Activated CD4-positive, alpha-beta T cell treated with anti-CD3 and anti-CD28 coated beads, Interleukin-2, Interleukin-6, amounts not matched to agents 100 ng/mL and 50 ng/mL, durations not matched to agents 16 hours and 8 hours (primary cell): ENCODE data around the gene SLC6A8.
"Not testable (repeated sequence)": the region's sequence is repeated elsewhere in the genome, so short reads cannot be mapped to it uniquely, and the experiment has no call there.

Experiments
- DNase-seq: peaks from one replicate; pipeline ENCODE4 v3.0.0-alpha.2; 2020

Gene SLC6A8

GRCh38 chrX:153709726-153710674, 22.3 kb downstream of the SLC6A8 start:
- no peak for DNase-seq

DNA sequence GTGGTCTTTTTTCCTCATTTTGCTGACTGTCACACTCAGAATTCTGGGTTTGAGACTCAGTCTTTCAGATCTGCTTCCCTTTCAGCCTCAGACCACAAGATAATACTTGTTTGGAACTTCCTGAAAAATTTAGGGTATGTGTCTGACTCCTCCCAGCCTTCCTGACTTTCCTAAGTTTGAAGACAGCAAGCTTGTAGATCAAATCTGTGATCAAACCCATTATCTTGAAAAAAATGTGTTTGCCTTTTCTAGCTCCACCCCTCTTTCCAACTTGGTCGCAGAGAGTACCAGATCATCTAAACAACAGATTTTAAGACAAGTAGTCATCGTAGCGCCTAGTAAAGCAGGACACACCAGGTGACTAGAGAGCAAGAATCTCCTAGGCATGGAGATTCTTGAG, 26.5 kb downstream of the SLC6A8 start:
- DNase-seq = no peak

- DNase-seq = no peak
Measured at GRCh38 chrX:153717445-153717844, 29.7 kb downstream of the SLC6A8 start.

DNA sequence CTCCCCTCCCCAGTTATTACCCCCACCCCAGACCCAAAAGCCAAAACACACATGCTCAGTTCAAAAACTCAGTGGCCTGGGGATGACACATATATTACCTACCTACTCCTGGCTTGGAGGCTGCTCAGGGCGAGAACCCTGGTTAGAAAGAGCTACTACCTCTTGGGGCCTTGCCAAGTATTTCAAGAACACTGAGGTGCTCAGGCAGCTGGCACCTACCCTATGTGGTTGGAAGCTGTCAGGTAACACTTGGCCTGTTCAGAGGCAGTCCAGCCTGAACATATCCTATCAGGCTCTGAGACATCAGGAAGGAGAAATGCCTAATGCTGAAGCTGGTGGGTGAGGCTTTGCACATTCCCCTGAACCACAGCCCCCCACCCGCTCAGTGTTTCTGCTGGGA, 31.5 kb downstream of the SLC6A8 start:
- no peak for DNase-seq

DNA sequence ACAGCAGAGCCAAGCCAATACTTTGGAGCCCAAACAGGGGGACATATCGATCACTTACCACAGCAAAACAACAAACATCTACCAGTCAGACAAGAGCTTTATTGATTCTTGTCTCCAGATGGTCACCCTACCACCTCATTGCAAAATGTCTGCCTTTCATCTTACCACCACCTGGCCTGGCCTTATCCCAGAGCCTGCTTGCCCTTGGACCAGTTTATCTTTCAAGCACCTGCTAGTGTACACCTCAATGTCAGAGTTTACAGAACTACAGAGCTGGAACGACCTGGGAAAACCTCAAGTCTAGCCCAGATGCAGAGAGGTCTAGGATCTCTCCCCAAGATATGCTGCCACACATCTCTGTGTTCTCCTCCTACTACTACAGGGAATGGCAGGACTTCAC, 32.0 kb downstream of the SLC6A8 start:
- DNase-seq = no peak

DNA sequence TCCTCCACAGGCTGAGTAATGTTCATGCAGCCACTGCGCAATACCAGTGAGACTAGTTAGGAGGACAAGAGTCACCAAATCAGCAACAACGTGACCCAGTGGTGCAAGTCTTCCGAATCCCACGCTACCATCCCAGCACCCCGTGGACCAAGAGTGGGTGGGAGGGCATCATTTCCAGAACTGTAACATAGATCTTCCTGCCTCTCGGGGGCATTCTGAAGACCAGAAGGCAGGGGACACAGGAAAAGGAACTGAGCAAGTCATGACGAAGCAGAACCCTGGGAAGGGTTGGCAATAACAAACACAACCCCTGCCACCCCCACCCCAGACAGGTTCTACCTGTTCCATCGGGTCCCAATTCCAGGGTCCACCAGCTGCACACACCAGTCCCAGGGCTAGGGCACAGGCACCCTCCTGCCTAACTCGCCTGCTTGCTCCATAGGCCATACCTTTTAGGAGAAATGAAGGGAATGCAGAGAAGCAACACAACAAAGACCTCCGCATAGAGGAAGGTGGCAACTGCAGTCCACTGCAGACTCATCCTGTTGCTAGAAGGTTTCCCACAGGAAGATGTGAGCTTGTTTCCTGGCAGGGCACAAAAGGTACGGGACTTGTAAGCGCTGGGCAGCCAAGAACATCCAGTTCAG, 35.1 kb downstream of the SLC6A8 start:
- DNase-seq = no peak

- DNase-seq = peak; percentile 54
Measured at GRCh38 chrX:153723351-153724251, 35.9 kb downstream of the SLC6A8 start.

DNA sequence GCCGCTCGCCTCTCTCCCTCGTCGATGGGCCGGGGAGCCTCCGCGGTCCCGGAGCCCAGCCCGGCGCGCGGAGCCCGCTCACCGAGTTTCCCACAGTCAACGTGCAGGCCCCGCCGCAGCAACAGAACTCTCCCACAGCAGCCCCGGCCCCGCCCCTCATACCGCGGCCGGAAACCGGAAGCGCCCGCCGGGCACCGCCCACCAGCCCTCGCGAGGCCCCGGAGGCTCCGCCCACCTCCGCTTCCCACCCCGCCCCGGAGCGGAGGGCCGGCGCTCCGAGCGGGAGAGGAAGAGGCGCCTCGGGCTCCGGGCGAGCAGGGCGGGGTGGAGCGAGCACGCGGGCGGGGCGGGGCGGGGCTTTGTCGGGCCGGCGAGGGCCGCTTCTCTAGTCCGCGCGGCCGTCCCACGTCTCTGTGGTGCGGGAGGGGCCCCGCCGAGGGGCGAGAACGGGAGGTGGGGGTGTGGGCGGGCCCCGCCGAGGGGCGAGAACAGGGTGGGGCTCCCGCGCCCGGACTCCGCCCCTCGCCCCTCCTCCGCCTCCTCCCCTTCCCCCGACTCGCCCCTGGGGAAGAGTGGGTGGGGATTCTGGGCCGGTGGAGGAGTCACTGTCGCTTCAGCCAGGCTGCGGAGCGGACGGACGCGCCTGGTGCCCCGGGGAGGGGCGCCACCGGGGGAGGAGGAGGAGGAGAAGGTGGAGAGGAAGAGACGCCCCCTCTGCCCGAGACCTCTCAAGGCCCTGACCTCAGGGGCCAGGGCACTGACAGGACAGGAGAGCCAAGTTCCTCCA, 36.7 kb downstream of the SLC6A8 start, which contains the start of the genes ABCD1 and BCAP31:
Gene ABCD1, plus strand, starts transcription at position 605 of the 787 bp plus-strand sequence. CDS start 411 bp downstream, outside the sequence.
Gene BCAP31, minus strand, starts transcription at position 136 of the 787 bp plus-strand sequence. CDS start 1,143 bp downstream, outside the sequence.
- peak; percentile 91 for DNase-seq

GRCh38 chrX:153725039-153725831, 37.5 kb downstream of the SLC6A8 start:
- peak; percentile 12 for DNase-seq

DNA sequence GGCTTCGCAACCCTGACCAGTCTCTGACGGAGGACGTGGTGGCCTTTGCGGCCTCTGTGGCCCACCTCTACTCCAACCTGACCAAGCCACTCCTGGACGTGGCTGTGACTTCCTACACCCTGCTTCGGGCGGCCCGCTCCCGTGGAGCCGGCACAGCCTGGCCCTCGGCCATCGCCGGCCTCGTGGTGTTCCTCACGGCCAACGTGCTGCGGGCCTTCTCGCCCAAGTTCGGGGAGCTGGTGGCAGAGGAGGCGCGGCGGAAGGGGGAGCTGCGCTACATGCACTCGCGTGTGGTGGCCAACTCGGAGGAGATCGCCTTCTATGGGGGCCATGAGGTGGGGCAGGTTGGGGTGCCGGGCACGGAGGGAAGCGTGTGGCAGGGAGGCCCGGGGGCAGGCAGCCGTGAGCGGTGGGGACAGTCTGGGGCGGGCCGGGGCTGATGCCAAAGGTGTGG, 38.1 kb downstream of the SLC6A8 start:
- no peak for DNase-seq

DNA sequence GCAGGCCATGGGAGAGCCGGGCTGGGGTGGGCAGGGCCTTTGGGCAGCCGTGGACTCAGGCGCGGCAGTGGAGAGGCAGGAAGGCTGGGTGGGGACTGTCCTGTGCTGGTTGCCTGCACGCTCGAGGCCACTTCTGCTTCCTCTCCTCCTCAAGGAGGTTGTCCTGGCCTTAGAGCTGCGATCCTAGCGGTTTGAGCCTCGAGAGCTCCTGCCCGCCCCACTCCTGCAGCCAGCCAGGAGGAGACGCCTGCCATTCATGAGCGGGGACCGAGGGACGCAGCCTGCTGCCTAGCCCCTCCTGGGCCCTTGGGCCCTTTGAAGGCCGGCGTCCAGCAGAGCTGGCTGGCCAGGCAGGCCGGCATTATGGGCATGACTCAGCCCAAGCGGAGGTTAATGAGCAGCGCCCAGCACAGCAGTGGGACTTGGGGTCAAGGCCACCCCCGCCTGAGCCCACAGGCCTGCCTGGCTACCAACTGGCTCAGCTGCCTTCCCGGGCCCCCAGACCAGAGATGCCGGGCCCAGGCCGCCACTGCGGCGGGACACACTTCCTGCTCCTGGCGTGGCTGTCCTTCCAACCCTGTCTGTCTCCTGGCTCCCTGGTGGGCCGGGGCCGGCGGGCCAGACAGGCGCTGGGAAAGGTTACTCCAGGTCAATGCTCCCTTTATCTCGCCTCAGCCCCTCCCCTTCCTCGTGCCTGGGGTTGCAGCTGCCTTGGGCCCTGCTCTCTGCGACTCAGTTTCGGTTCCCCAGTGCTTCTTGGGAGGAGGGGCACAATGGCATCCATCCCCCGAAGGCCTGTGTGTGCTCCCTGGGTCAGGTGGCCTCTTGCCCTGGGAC, 38.8 kb downstream of the SLC6A8 start:
- peak; percentile 54 for DNase-seq

DNA sequence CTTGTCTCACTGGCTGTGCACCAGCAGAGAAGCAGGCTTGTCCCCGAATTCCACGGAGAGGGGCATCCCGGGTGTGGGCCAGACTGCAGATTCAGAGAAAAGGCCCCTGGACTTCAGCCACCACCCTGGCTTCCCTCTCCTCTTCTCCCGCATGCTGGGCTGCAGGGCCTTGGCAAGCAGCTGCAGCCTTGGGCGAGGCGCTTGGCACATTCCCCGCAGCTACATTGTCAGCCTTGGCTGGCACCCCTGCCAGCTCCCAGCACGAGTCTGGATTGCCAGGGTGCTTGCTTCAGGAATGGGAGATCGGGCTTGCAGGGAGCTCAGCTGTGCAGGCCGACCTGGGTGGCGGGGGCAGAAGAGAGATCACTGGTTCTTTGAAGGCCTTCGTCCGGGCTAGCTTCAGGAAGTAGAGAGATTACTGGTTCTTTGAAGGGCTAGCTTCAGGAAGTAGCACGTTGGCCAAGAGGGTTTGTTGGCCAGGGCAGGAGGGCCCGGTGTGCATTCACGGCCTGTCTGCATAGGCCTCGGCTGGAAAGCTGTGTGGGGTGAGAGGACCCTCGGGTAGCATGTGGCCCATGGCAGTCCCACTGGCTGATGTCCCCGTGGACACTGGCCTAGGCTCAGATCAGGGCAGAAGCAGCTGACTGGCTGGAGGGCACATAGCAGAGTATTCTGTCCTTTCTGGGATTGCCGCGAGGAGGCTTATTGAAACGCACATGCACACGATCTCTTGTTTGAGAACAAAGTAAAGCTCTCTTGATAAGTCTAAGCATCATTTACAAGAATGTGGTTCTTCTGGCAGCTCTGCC, 39.6 kb downstream of the SLC6A8 start:
- no peak for DNase-seq

- DNase-seq = no peak
Measured at GRCh38 chrX:153728095-153728494, 40.4 kb downstream of the SLC6A8 start.

GRCh38 chrX:153728951-153729631, 41.4 kb downstream of the SLC6A8 start:
- no peak for DNase-seq

DNA sequence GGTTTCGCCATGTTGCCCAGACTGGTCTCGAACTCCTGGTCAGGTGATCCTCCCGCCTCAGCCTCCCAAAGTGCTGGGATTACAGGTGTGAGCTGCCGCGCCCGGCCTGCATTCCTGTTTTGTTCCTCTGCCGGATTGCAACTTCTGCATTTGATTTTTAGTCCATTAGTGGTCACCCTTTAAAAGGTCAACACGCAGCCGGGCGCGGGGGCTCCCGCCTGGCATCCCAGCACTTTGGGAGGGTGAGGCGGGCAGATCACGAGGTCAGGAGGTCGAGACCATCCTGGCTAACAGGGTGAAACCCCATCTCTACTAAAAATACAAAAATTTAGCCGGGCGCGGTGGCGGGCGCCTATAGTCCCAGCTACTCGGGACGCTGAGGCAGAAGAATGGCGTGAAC, 42.4 kb downstream of the SLC6A8 start:
- not testable (repeated sequence) for DNase-seq

- peak; percentile 43 for DNase-seq
Measured at GRCh38 chrX:153731117-153731844, 43.6 kb downstream of the SLC6A8 start.

DNA sequence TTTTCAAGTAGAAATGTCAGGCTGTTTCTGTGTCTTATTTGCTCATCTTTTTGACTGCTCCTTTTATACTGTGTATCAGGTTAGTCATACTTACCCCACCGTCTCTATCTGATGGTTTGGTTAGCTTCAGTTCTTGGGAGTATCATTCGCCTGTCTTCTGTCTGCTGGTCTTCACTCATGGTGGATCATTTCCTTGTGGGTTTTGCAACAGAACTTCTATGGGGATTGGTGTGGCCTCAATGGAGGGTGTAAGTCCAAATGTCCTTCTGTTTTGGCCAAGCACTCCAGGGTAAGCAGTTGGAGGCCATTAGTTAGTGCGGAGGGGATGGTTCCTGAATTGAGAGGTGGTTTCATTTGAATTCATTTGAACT, 44.1 kb downstream of the SLC6A8 start:
- DNase-seq = no peak

GRCh38 chrX:153732401-153732800, 44.7 kb downstream of the SLC6A8 start:
- no peak for DNase-seq
